ENCODE results near the gene PSMA1.

Gene PSMA1

DNA sequence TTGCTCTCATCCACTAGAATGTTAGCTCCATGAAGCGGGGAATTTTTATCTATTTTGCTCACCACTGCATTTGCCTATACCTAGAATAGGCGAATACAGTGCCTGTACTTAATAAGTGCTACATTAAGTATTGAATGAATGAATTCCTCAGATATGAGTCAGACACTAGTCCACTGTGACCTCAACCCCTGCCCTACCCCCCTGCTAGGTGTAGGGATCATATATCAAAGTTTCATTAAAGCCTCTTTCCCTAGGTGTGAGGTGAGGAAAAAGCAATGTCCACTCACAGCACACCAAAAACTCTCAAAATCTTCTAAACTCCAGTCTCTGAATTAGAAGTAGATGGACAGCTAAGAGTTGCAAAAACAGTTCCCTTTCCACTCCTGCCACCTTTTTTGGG, 9.8 kb upstream of the PSMA1 start:
- DNase-seq (ENCODE audit: low spot score), result no peak

GRCh38 chr11:14529321-14529720, 9.1 kb upstream of the PSMA1 start:
- DNase-seq (ENCODE audit: low spot score), result no peak

GRCh38 chr11:14522801-14523200, 2.6 kb upstream of the PSMA1 start:
- no peak for DNase-seq (ENCODE audit: low spot score)

DNA sequence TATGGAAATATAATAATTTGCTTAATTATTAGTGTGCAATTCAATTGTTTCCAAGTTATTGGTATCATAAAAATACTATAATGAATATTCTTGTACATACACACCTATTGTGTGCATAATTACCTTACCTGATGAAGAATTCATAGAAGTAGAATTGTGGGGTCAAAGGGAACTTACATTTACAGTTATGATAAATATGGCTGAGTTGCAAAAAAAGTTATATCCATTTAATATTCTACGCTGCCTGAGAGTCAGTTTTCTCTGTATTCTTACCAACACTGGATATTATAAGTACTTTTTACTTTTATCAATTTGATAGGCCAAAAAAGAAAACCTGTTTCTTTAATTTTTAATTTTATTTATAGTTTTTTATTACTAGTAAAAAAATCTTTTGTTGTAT, 2.1 kb upstream of the PSMA1 start:
- no peak for DNase-seq (ENCODE audit: low spot score)

GRCh38 chr11:14520747-14521151, 563 bp upstream of the PSMA1 start:
- DNase-seq (ENCODE audit: low spot score), result no peak

GRCh38 chr11:14519597-14519916, 629 bp downstream of the PSMA1 start:
- peak; percentile 36 for DNase-seq (ENCODE audit: low spot score)

- DNase-seq (ENCODE audit: low spot score), result no peak
These were observed 1.4 kb downstream of the PSMA1 start for GRCh38 chr11:14518820-14519219.

GRCh38 chr11:14513800-14514199, 6.4 kb downstream of the PSMA1 start:
- no peak for DNase-seq (ENCODE audit: low spot score)

DNA sequence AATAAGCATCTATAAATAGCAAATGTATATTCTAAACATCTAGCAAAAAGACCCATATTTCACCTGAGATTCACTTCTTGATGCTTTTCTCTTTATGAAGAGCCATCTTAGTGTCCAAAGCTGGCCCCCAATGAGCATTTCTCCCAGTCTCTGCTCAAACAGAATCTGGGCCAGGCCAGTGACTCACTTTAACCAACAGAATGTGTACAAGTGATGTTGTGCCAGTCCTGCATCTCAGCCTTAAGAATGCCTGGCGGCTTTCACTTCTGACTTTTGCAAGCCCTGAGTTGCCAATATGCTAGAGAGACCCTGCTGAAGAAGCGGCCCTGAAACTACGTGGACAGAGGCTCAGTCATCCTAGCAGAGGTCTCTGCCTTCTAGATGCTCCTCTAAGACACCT, 13.7 kb downstream of the PSMA1 start:
- DNase-seq (ENCODE audit: low spot score), result no peak

GRCh38 chr11:14503023-14503422, 17.2 kb downstream of the PSMA1 start:
- no peak for DNase-seq (ENCODE audit: low spot score)

DNA sequence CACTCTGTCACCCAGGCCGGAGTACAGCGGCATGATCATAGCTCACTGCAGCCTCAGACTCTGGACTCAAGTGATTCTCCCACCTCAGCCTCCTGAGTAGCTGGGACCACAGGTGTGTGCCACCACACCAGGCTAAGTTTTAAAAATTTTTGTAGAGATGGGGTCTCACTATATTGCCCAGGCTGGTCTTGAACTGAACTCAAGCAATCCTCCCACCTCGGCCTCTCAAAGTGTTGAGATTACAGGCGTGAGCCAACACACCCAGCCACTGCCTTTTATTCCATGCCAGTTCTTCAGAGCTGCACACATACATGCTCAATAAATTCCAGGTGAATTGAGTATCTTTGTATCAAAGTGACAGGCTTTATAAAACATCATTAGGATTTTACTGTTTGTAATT, 18.1 kb downstream of the PSMA1 start:
- no peak for DNase-seq (ENCODE audit: low spot score)

GRCh38 chr11:14500181-14500651, 20.0 kb downstream of the PSMA1 start:
- peak; percentile 73 for DNase-seq (ENCODE audit: low spot score)

- DNase-seq (ENCODE audit: low spot score), result peak; percentile 90
These were observed 20.5 kb downstream of the PSMA1 start, which contains the start of gene COPB1 for GRCh38 chr11:14499560-14500180. Gene COPB1, minus strand, starts transcription at chr11:14499811. Its CDS starts 883 bp downstream, at chr11:14498928.

GRCh38 chr11:14499178-14499559, 21.0 kb downstream of the PSMA1 start:
- peak; percentile 40 for DNase-seq (ENCODE audit: low spot score)

- DNase-seq (ENCODE audit: low spot score), result no peak
These were observed 39.5 kb downstream of the PSMA1 start for GRCh38 chr11:14480716-14481115.

- DNase-seq (ENCODE audit: low spot score), result no peak
These were observed 49.1 kb downstream of the PSMA1 start for GRCh38 chr11:14471127-14471526.

- DNase-seq (ENCODE audit: low spot score), result no peak
These were observed 56.6 kb downstream of the PSMA1 start for GRCh38 chr11:14463623-14464022.

DNA sequence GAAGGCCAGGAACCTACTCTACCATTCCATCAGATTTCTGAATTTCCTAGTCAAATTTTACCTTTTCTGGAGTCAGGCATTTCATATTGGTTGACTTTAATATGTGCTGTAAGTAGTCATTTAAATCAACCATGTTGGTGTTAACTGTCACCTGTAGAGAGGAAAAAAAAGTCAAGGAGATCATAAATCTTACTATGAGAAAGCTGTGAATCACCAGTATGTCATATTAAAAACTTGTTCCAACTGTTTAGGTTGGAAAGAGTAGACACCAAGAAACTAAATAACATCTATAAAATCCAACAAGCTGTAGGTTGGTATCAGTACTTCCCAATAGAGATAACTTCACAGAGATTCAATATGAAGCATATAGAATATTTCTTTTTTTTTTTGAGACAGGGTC, 60.0 kb downstream of the PSMA1 start:
- DNase-seq (ENCODE audit: low spot score), result no peak

- DNase-seq (ENCODE audit: low spot score), result no peak
These were observed 61.8 kb downstream of the PSMA1 start for GRCh38 chr11:14458377-14458776.

GRCh38 chr11:14455648-14456430, 64.3 kb downstream of the PSMA1 start:
- no peak for DNase-seq (ENCODE audit: low spot score)

Measured in hematopoietic multipotent progenitor cell treated with erythropoietin and hydrocortisone succinate and interleukin-3 and kit ligand, for 15 days (in vitro differentiated cells).